Subcutaneous abdominal adipose tissue (tissue), 5 donors: ENCODE results near the gene ARMS2.

Experiments
- H3K27ac ChIP-seq: one replicate; pipeline ENCODE4 v1.7.0; 2013; ENCODE audit warnings: low read depth, mild to moderate bottlenecking, inconsistent platforms, low read length, moderate library complexity
- H3K27me3 ChIP-seq, 5 donors: one replicate each; pipeline ENCODE4 v1.7.0; 2013; ENCODE audit warnings: low read length in 5 of 5, inconsistent platforms in 1 of 5; ENCODE audit not compliant: control insufficient read depth in 5 of 5, insufficient read depth in 4 of 5
- H3K36me3 ChIP-seq, 5 donors: one replicate each; pipeline ENCODE4 v1.7.0; 2013; ENCODE audit warnings: low read length in 5 of 5; ENCODE audit not compliant: control insufficient read depth in 5 of 5, insufficient read depth in 5 of 5
- H3K4me1 ChIP-seq, 5 donors: one replicate each; pipeline ENCODE4 v1.7.0; 2013; ENCODE audit warnings: low read length in 5 of 5, mild to moderate bottlenecking in 3 of 5, moderate library complexity in 1 of 5; ENCODE audit not compliant: control insufficient read depth in 5 of 5, insufficient read depth in 5 of 5
- H3K4me3 ChIP-seq, 5 donors: one replicate each; pipeline ENCODE4 v1.7.0; 2013; ENCODE audit warnings: low read length in 5 of 5, low read depth in 1 of 5
- H3K9ac ChIP-seq, 5 donors: one replicate each; pipeline ENCODE4 v1.7.0; 2013; ENCODE audit warnings: low read length in 5 of 5, mild to moderate bottlenecking in 4 of 5, moderate library complexity in 3 of 5
- H3K9me3 ChIP-seq, 5 donors: one replicate each; pipeline ENCODE4 v1.7.0; 2013; ENCODE audit warnings: low read length in 5 of 5; ENCODE audit not compliant: control insufficient read depth in 5 of 5
- donor health status: healthy.
- donor health status: healthy.
- donor health status: healthy.
- donor health status: healthy.
- donor health status: healthy.

Gene ARMS2

GRCh38 chr10:122478971-122479370 lies 24.5 kb downstream of the ARMS2 start:
- H3K27ac ChIP-seq, result no peak overlapping the region

GRCh38 chr10:122480146-122480833 lies 25.8 kb downstream of the ARMS2 start:
- Histone ChIP-seq H3K4me1 (peaks cover 6 to 22% (median 20%) of the 10 kb centered on the region in 5 donors), H3K27ac (no peak overlapping the region), H3K9me3 (no peaks in the 10 kb centered on the region), H3K4me3 (no peak overlapping the region), H3K36me3 (no peaks in the 10 kb centered on the region), H3K9ac (no peak overlapping the region), H3K27me3 (no peaks in the 10 kb centered on the region)

More at GRCh38 chr10:122478971-122479370, 24.5 kb downstream of the ARMS2 start:
- H3K4me1 ChIP-seq, result peaks cover 13 to 32% (median 30%) of the 10 kb centered on the region in 5 donors
- H3K4me3 ChIP-seq, result no peak overlapping the region
- no peaks in the 10 kb centered on the region for H3K27me3 ChIP-seq
- no peak overlapping the region for H3K9ac ChIP-seq
- H3K9me3 ChIP-seq, result no peaks in the 10 kb centered on the region
- no peaks in the 10 kb centered on the region for H3K36me3 ChIP-seq

- Histone ChIP-seq H3K9ac (no peak overlapping the region), H3K36me3 (no peaks in the 10 kb centered on the region), H3K4me3 (peak overlapping the region in 1 of 5 donors; percentile 10), H3K4me1 (peaks cover 9 to 22% (median 20%) of the 10 kb centered on the region in 5 donors), H3K27ac (no peak overlapping the region), H3K27me3 (no peaks in the 10 kb centered on the region), H3K9me3 (no peaks in the 10 kb centered on the region)
Measured at GRCh38 chr10:122481296-122482056, 27.0 kb downstream of the ARMS2 start.

- Histone ChIP-seq H3K9me3 (no peaks in the 10 kb centered on the region), H3K4me1 (peaks cover 17 to 32% (median 27%) of the 10 kb centered on the region in 5 donors), H3K36me3 (peaks cover 0 to 5% (median 4%) of the 10 kb centered on the region in 5 donors), H3K27me3 (no peaks in the 10 kb centered on the region), H3K9ac (no peak overlapping the region), H3K4me3 (no peak overlapping the region), H3K27ac (no peak overlapping the region)
Measured at GRCh38 chr10:122484276-122485060, 30.0 kb downstream of the ARMS2 start.

GRCh38 chr10:122485670-122486069 lies 31.2 kb downstream of the ARMS2 start:
- Histone ChIP-seq H3K9ac (peak overlapping the region in 2 of 5 donors; percentile 33 to 62), H3K9me3 (no peaks in the 10 kb centered on the region), H3K27ac (no peak overlapping the region), H3K4me1 (peaks cover 17 to 32% (median 27%) of the 10 kb centered on the region in 5 donors), H3K27me3 (no peaks in the 10 kb centered on the region), H3K36me3 (peaks cover 3 to 16% (median 11%) of the 10 kb centered on the region in 5 donors), H3K4me3 (peak overlapping the region in 2 of 5 donors; percentile 2 to 26)

- Histone ChIP-seq H3K9ac (peak overlapping the region in 1 of 5 donors; percentile 7), H3K27me3 (no peaks in the 10 kb centered on the region), H3K9me3 (no peaks in the 10 kb centered on the region), H3K4me1 (peaks cover 17 to 29% (median 25%) of the 10 kb centered on the region in 5 donors), H3K36me3 (peaks cover 3 to 24% (median 15%) of the 10 kb centered on the region in 5 donors), H3K4me3 (no peak overlapping the region), H3K27ac (no peak overlapping the region)
Measured at GRCh38 chr10:122486406-122487080, 32.1 kb downstream of the ARMS2 start.

GRCh38 chr10:122487174-122487765 lies 32.8 kb downstream of the ARMS2 start:
- no peaks in the 10 kb centered on the region for H3K27me3 ChIP-seq
- peak overlapping the region in 1 of 5 donors; percentile 7 for H3K9ac ChIP-seq
- no peak overlapping the region for H3K27ac ChIP-seq
- no peaks in the 10 kb centered on the region for H3K9me3 ChIP-seq
- peaks cover 3 to 25% (median 15%) of the 10 kb centered on the region in 5 donors for H3K36me3 ChIP-seq
- peaks cover 17 to 29% (median 26%) of the 10 kb centered on the region in 5 donors for H3K4me1 ChIP-seq
- no peak overlapping the region for H3K4me3 ChIP-seq

GRCh38 chr10:122490268-122490667 lies 35.8 kb downstream of the ARMS2 start:
- Histone ChIP-seq H3K27me3 (no peaks in the 10 kb centered on the region), H3K27ac (no peak overlapping the region), H3K9ac (no peak overlapping the region), H3K4me1 (peaks cover 27 to 56% (median 52%) of the 10 kb centered on the region in 5 donors), H3K9me3 (no peaks in the 10 kb centered on the region), H3K4me3 (no peak overlapping the region), H3K36me3 (peaks cover 3 to 30% (median 17%) of the 10 kb centered on the region in 5 donors)
